Thoracic aorta (tissue), 2 donors: Measurements from ENCODE around the gene ENOSF1. TPM values are rescaled to one million over a fixed set of nuclear protein-coding genes. Genes with fewer than 3 reads are reported as not detected.

Experiments
- ATAC-seq: fragments of 150-250 bp; one replicate; pipeline ENCODE4 v1.8.0; 2017; ENCODE audit warnings: low read depth; ENCODE audit not compliant: insufficient number of reproducible peaks, low FRiP score
- DNase-seq: peaks from one replicate; pipeline ENCODE4 v3.0.0-alpha.2; 2020; ENCODE audit warnings: low spot score
- H3K27ac ChIP-seq, 2 donors: fragments of 200-600 bp; sonication (generic); 1 replicate in 1 of 2; 2 replicates in 1 of 2; pipeline ENCODE4 v1.5.1; 2016; ENCODE audit warnings: mild to moderate bottlenecking in 2 of 2, moderate library complexity in 2 of 2
- H3K27me3 ChIP-seq: fragments of 200-600 bp; sonication (generic); replicated peaks from 2 replicates; pipeline ENCODE4 v1.6.0; 2016; ENCODE audit warnings: mild to moderate bottlenecking; ENCODE audit not compliant: insufficient read depth
- H3K36me3 ChIP-seq: fragments of 200-600 bp; sonication (generic); one replicate; pipeline ENCODE4 v1.5.1; 2016
- H3K4me1 ChIP-seq, 2 donors: fragments of 200-600 bp; sonication (generic); 1 replicate in 1 of 2; 2 replicates in 1 of 2; pipeline versions ENCODE4 v1.5.1 to v1.6.0; 2016; ENCODE audit warnings: low read depth in 2 of 2, mild to moderate bottlenecking in 1 of 2; ENCODE audit not compliant: control insufficient read depth in 1 of 2
- H3K4me3 ChIP-seq: fragments of 200-600 bp; sonication (generic); 2 replicates; pipeline ENCODE4 v1.5.1; 2016; ENCODE audit warnings: mild to moderate bottlenecking
- H3K9me3 ChIP-seq: fragments of 200-600 bp; sonication (generic); 2 replicates; pipeline ENCODE4 v1.5.1; 2016
- CTCF ChIP-seq: fragments of 200-600 bp; sonication (generic); IDR thresholded peaks from one replicate; pipeline ENCODE4 v1.5.1; 2019; ENCODE audit warnings: antibody characterized with exemption
- total RNA-seq, 2 donors: library from RNA; depleted of rRNA; stranded (reverse); fragments of >200 nt; gene quantifications; one replicate each; pipeline versions ENCODE4 v1.1.0 to v1.2.3, GENCODE V29; 2016

The ENOSF1 gene
- total RNA-seq, 2 donors from 2014 or later: 77.8 to 85.9 TPM

GRCh38 chr18:744832-745597 is 32.6 kb upstream of the ENOSF1 start:
- no peak for ATAC-seq
- no peaks in the 10 kb centered on the region for H3K4me1 ChIP-seq
- no peak for TF ChIP-seq CTCF
- no peaks in the 10 kb centered on the region for H3K9me3 ChIP-seq
- peaks cover 9% of the 10 kb centered on the region for H3K36me3 ChIP-seq
- H3K27ac ChIP-seq: no peak overlapping the region
- H3K27me3 ChIP-seq: no peaks in the 10 kb centered on the region
- no peak overlapping the region for H3K4me3 ChIP-seq
- DNase-seq: no peak

- Histone ChIP-seq H3K27ac (no peak overlapping the region), H3K36me3 (peaks cover 9% of the 10 kb centered on the region), H3K9me3 (no peaks in the 10 kb centered on the region), H3K27me3 (no peaks in the 10 kb centered on the region), H3K4me3 (no peak overlapping the region), H3K4me1 (no peaks in the 10 kb centered on the region)
- ATAC-seq (no peak), DNase-seq (no peak)
- TF ChIP-seq CTCF: peak; percentile 70
Observed at GRCh38 chr18:741931-742512, 29.6 kb upstream of the ENOSF1 start.

DNA sequence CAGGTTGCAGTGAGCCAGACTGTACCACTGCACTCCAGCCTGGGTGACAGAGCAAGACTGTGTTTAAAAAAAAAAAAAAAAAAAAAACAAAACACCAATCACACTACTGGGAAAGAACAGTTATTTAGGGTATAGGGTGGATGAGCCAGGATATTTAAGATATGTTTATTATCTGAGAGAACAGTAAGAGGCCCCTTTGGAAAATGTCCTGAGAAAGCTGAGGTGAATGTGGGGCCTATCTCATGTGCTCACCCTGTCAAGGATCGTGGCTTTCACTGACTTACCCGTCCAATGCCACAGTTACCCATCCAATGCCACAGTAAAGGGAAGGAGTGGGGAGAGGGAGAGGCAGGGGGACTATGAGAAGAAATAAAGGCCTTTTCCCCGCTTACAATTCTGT is 19.9 kb upstream of the ENOSF1 start:
- Histone ChIP-seq H3K9me3 (no peaks in the 10 kb centered on the region), H3K27ac (no peak overlapping the region), H3K27me3 (no peaks in the 10 kb centered on the region), H3K4me1 (no peaks in the 10 kb centered on the region), H3K36me3 (peaks cover 2% of the 10 kb centered on the region), H3K4me3 (no peak overlapping the region)
- DNase-seq: no peak
- TF ChIP-seq CTCF: no peak
- ATAC-seq: no peak

DNA sequence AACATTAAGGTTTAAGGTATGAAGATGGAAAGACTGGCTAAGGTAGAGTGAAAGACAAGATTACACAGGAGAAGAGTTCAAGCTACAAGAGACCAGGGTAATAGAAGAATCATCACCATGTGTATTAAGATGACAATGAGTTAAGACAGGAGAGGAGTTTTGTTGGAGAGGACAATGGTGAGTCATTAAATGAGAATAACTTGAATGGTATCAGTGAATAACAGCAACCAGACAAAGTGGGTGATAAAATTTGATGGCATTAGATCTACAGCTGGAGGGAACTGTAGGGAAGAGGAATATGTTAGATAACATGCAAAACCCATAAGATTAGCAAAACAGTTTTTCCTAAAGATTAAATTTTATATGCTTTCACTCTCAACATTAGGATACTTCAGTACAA is 18.8 kb upstream of the ENOSF1 start:
- Histone ChIP-seq H3K27me3 (no peaks in the 10 kb centered on the region), H3K36me3 (peaks cover 2% of the 10 kb centered on the region), H3K9me3 (no peaks in the 10 kb centered on the region)

More for the DNA sequence above, 18.8 kb upstream of the ENOSF1 start:
- H3K4me1 ChIP-seq: no peaks in the 10 kb centered on the region
- H3K4me3 ChIP-seq: no peak overlapping the region
- H3K27ac ChIP-seq: no peak overlapping the region
- TF ChIP-seq CTCF: no peak
- ATAC-seq (no peak), DNase-seq (no peak)
